Activated naive CD8-positive, alpha-beta T cell treated with anti-CD3 and anti-CD28 coated beads for 36 hours (primary cell): Measurements from ENCODE around the gene AGBL4. TPM values are rescaled to one million over a fixed set of nuclear protein-coding genes. Genes with fewer than 3 reads are reported as not detected.
"Not testable (repeated sequence)": the region's sequence is repeated elsewhere in the genome, so short reads cannot be mapped to it uniquely, and the experiment has no call there.

Source experiments
- DNase-seq: peaks from one replicate; pipeline ENCODE4 v3.0.0; 2021
- H3K27ac Mint-ChIP-seq: one replicate; pipeline ENCODE4 v1.8.0; 2022; ENCODE audit warnings: mild to moderate bottlenecking, moderate library complexity, mixed read lengths
- H3K27me3 Mint-ChIP-seq: one replicate; pipeline ENCODE4 v1.8.0; 2022; ENCODE audit warnings: mild to moderate bottlenecking, mixed read lengths
- H3K36me3 Mint-ChIP-seq: one replicate; pipeline ENCODE4 v1.8.0; 2021; ENCODE audit warnings: mild to moderate bottlenecking, mixed read lengths
- H3K4me1 Mint-ChIP-seq: one replicate; pipeline ENCODE4 v1.8.0; 2021; ENCODE audit warnings: mixed read lengths
- H3K4me3 Mint-ChIP-seq: one replicate; pipeline ENCODE4 v1.8.0; 2022; ENCODE audit warnings: mild to moderate bottlenecking, moderate library complexity, mixed read lengths
- H3K9me3 Mint-ChIP-seq: one replicate; pipeline ENCODE4 v1.8.0; 2022; ENCODE audit warnings: mixed read lengths
- total RNA-seq, 2 experiments: library from RNA; stranded (reverse); gene quantifications; one replicate each; pipeline ENCODE4 v1.2.3, GENCODE V29; 2021

Gene AGBL4
- total RNA-seq = under 1 TPM in 1 of 2 experiments, not detected in 1; 0.14 TPM

- Mint-ChIP-seq H3K36me3 (no peaks in the 10 kb centered on the region), H3K27ac (no peak within 1 kb of the TSS), H3K4me3 (no peak within 1 kb of the TSS), H3K9me3 (peaks cover 1% of the 10 kb centered on the region), H3K4me1 (peaks cover 3% of the 10 kb centered on the region), H3K27me3 (peaks cover 19% of the 10 kb centered on the region)
- DNase-seq = peak; percentile 16
Observed at GRCh38 chr1:50023292-50024159, at the start of gene AGBL4. AGBL4 (minus strand) TSS chr1:50023954.

GRCh38 chr1:50066806-50067205 is 43.1 kb upstream of the AGBL4 start:
- Mint-ChIP-seq H3K4me1 (no peaks in the 10 kb centered on the region), H3K9me3 (no peaks in the 10 kb centered on the region), H3K27ac (no peak overlapping the region), H3K4me3 (no peak overlapping the region), H3K27me3 (peaks cover 12% of the 10 kb centered on the region), H3K36me3 (no peaks in the 10 kb centered on the region)
- no peak for DNase-seq

- no peak overlapping the region for H3K27ac Mint-ChIP-seq
- no peak overlapping the region for H3K4me3 Mint-ChIP-seq
- peaks cover 3% of the 10 kb centered on the region for H3K27me3 Mint-ChIP-seq
- H3K36me3 Mint-ChIP-seq = no peaks in the 10 kb centered on the region
- H3K4me1 Mint-ChIP-seq = no peaks in the 10 kb centered on the region
- DNase-seq = no peak
- no peaks in the 10 kb centered on the region for H3K9me3 Mint-ChIP-seq
Observed at GRCh38 chr1:50060279-50060678, 36.5 kb upstream of the AGBL4 start.

GRCh38 chr1:50048791-50049190 is 25.0 kb upstream of the AGBL4 start:
- DNase-seq = no peak
- Mint-ChIP-seq H3K27me3 (peaks cover 32% of the 10 kb centered on the region), H3K4me1 (no peaks in the 10 kb centered on the region), H3K4me3 (no peak overlapping the region), H3K9me3 (no peaks in the 10 kb centered on the region), H3K36me3 (no peaks in the 10 kb centered on the region), H3K27ac (no peak overlapping the region)

- H3K4me1 Mint-ChIP-seq = no peaks in the 10 kb centered on the region
- peaks cover 28% of the 10 kb centered on the region for H3K27me3 Mint-ChIP-seq
- no peak overlapping the region for H3K4me3 Mint-ChIP-seq
- no peak overlapping the region for H3K27ac Mint-ChIP-seq
- no peaks in the 10 kb centered on the region for H3K9me3 Mint-ChIP-seq
- DNase-seq = peak; percentile 12
- no peaks in the 10 kb centered on the region for H3K36me3 Mint-ChIP-seq
Observed at GRCh38 chr1:50047916-50048694, 24.4 kb upstream of the AGBL4 start.

GRCh38 chr1:50038237-50038809 is 14.6 kb upstream of the AGBL4 start:
- H3K4me3 Mint-ChIP-seq = no peak overlapping the region

GRCh38 chr1:50027794-50028193 is 4.0 kb upstream of the AGBL4 start:
- H3K4me3 Mint-ChIP-seq = no peak overlapping the region
- peaks cover 19% of the 10 kb centered on the region for H3K27me3 Mint-ChIP-seq
- DNase-seq = no peak
- H3K36me3 Mint-ChIP-seq = no peaks in the 10 kb centered on the region
- H3K4me1 Mint-ChIP-seq = peaks cover 3% of the 10 kb centered on the region
- H3K27ac Mint-ChIP-seq = no peak overlapping the region
- peaks cover 1% of the 10 kb centered on the region for H3K9me3 Mint-ChIP-seq

More at GRCh38 chr1:50038237-50038809, 14.6 kb upstream of the AGBL4 start:
- H3K4me1 Mint-ChIP-seq = no peaks in the 10 kb centered on the region
- H3K36me3 Mint-ChIP-seq = no peaks in the 10 kb centered on the region
- H3K27ac Mint-ChIP-seq = no peak overlapping the region
- H3K9me3 Mint-ChIP-seq = no peaks in the 10 kb centered on the region
- DNase-seq = no peak
- peaks cover 13% of the 10 kb centered on the region for H3K27me3 Mint-ChIP-seq

- DNase-seq = no peak
- Mint-ChIP-seq H3K9me3 (peaks cover 12% of the 10 kb centered on the region), H3K27ac (no peak overlapping the region), H3K36me3 (no peaks in the 10 kb centered on the region), H3K27me3 (no peaks in the 10 kb centered on the region), H3K4me1 (no peaks in the 10 kb centered on the region), H3K4me3 (no peak overlapping the region)
Observed at GRCh38 chr1:49995734-49996133, 28.0 kb downstream of the AGBL4 start.

GRCh38 chr1:49971088-49971487 is 52.7 kb downstream of the AGBL4 start:
- no peaks in the 10 kb centered on the region for H3K9me3 Mint-ChIP-seq
- no peaks in the 10 kb centered on the region for H3K4me1 Mint-ChIP-seq
- H3K27me3 Mint-ChIP-seq = no peaks in the 10 kb centered on the region
- H3K4me3 Mint-ChIP-seq = no peak overlapping the region
- H3K27ac Mint-ChIP-seq = no peak overlapping the region
- H3K36me3 Mint-ChIP-seq = no peaks in the 10 kb centered on the region
- DNase-seq = no peak

GRCh38 chr1:49951385-49951784 is 72.4 kb downstream of the AGBL4 start:
- Mint-ChIP-seq H3K4me3 (no peak overlapping the region), H3K27me3 (no peaks in the 10 kb centered on the region), H3K4me1 (no peaks in the 10 kb centered on the region), H3K9me3 (no peaks in the 10 kb centered on the region), H3K36me3 (no peaks in the 10 kb centered on the region), H3K27ac (no peak overlapping the region)
- no peak for DNase-seq

- DNase-seq, H3K4me1 Mint-ChIP-seq, H3K9me3 Mint-ChIP-seq, H3K27me3 Mint-ChIP-seq, H3K27ac Mint-ChIP-seq, H3K36me3 Mint-ChIP-seq, H3K4me3 Mint-ChIP-seq: not testable (repeated sequence)
Observed at GRCh38 chr1:49915301-49915700, 108.5 kb downstream of the AGBL4 start.

- no peak overlapping the region for H3K4me3 Mint-ChIP-seq
- no peaks in the 10 kb centered on the region for H3K27me3 Mint-ChIP-seq
- H3K36me3 Mint-ChIP-seq = no peaks in the 10 kb centered on the region
- no peak overlapping the region for H3K27ac Mint-ChIP-seq
- no peaks in the 10 kb centered on the region for H3K9me3 Mint-ChIP-seq
- DNase-seq = no peak
- no peaks in the 10 kb centered on the region for H3K4me1 Mint-ChIP-seq
Observed at GRCh38 chr1:49906365-49906764, 117.4 kb downstream of the AGBL4 start.

- H3K27ac Mint-ChIP-seq = no peak overlapping the region
- no peaks in the 10 kb centered on the region for H3K36me3 Mint-ChIP-seq
- H3K27me3 Mint-ChIP-seq = no peaks in the 10 kb centered on the region
- no peak for DNase-seq
- peaks cover 3% of the 10 kb centered on the region for H3K9me3 Mint-ChIP-seq
- H3K4me3 Mint-ChIP-seq = no peak overlapping the region
- H3K4me1 Mint-ChIP-seq = no peaks in the 10 kb centered on the region
Observed at GRCh38 chr1:49864581-49864980, 159.2 kb downstream of the AGBL4 start.

- H3K4me3 Mint-ChIP-seq = no peak overlapping the region
- DNase-seq = no peak
- H3K4me1 Mint-ChIP-seq = no peaks in the 10 kb centered on the region
- peaks cover 4% of the 10 kb centered on the region for H3K27me3 Mint-ChIP-seq
- H3K9me3 Mint-ChIP-seq = no peaks in the 10 kb centered on the region
- H3K27ac Mint-ChIP-seq = no peak overlapping the region
- H3K36me3 Mint-ChIP-seq = no peaks in the 10 kb centered on the region
Observed at GRCh38 chr1:49854741-49855140, 169.0 kb downstream of the AGBL4 start.

GRCh38 chr1:49842596-49842995 is 181.2 kb downstream of the AGBL4 start:
- no peak for DNase-seq
- Mint-ChIP-seq H3K4me3 (no peak overlapping the region), H3K36me3 (peaks cover 3% of the 10 kb centered on the region), H3K27me3 (no peaks in the 10 kb centered on the region), H3K9me3 (peaks cover 29% of the 10 kb centered on the region), H3K4me1 (no peaks in the 10 kb centered on the region), H3K27ac (no peak overlapping the region)
